Pulmonary artery endothelial cell (primary cell): ENCODE measurements around the gene PNKP. TPM values are rescaled to one million over a fixed set of nuclear protein-coding genes. Genes with fewer than 3 reads are reported as not detected.

Experiments used
- DNase-seq: peaks from one replicate; pipeline ENCODE4 v3.0.0-alpha.2; 2011; ENCODE audit warnings: low read depth, low spot score
- total RNA-seq: library from RNA; depleted of rRNA; stranded (reverse); fragments of >200 nt; gene quantifications from 2 replicates; pipeline ENCODE4 v1.2.3, GENCODE V29; 2014

PNKP gene
- total RNA-seq, 1 donor from 2014 or later = 47.2 TPM

DNA sequence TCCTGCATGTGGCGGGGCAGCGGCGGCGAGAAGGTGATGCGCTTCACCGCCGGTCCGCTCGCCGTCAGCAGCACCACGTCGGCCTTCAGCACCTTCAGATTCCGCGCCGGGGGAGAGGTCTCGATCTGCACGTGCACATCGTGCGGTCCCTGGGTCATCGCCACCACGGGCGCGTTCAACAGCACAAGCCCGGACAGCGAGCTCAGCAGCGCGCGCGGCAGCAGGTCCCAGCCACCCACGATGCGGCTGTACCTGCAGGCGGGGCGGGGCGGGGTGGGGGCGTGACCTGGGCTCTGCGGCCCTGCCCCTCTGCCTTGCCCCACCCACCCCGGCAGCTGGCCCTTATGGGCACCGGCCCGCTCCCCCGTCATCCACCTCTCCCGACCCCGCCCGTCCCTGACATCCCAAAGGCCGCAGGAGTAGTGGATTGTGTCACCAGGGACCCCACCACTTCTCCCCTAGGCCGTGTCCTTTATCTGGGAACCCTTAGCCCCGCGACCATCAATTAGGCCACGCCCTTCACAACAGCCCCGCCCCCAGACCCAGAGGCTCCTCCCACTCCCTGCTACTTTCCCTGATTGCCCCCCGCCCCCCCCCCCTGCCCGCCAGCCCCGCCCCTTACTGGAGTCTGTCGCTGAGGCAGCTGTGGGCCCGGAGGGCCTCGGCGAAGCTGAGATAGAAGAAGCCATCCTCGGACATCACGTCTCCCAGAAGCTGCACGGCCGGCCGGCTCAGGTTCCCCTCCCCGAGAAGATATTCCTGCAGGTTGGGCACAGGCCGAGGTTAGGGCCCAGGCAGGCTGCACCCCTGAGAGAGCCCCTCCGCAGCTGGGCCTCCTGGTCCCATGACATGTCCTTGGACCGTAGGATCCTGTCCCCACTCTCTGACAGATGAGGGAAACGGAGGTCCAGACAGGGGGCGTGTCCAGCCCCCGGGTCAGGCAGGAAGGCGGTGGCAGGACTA is 23.3 kb upstream of the PNKP start:
- DNase-seq = no peak

DNA sequence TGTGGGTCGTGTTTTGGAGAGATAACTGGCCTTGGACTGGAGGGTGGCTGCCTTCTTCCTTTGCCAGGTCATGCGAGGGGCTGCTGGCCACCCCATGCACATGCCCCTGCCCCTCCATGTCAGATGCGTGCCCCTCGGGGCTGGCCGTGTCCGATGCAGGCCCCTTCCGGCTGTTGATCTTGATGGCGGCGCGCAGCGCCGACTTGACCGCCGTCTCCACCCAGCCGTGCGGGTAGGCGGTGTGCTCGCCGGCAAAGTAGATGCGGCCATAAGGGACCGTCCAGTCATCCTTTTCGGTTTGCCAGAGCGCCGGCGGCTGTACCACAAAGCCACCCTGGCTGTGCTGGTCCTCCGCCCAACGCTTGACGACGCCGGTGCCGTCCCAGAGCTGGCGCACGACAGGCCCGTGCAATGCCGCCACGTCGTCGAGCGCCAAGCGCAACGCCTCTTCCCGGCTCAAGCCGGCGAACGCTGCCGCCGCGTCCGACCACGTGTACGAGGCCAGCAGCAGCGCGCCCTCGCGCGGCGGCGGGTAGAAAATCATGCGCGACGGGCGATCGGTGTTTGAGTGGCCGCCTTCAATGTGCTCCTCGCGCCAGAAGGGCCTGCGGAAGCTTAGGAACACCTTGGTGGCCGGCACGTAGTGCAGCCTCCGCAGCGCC is 22.4 kb upstream of the PNKP start:
- DNase-seq = no peak

DNA sequence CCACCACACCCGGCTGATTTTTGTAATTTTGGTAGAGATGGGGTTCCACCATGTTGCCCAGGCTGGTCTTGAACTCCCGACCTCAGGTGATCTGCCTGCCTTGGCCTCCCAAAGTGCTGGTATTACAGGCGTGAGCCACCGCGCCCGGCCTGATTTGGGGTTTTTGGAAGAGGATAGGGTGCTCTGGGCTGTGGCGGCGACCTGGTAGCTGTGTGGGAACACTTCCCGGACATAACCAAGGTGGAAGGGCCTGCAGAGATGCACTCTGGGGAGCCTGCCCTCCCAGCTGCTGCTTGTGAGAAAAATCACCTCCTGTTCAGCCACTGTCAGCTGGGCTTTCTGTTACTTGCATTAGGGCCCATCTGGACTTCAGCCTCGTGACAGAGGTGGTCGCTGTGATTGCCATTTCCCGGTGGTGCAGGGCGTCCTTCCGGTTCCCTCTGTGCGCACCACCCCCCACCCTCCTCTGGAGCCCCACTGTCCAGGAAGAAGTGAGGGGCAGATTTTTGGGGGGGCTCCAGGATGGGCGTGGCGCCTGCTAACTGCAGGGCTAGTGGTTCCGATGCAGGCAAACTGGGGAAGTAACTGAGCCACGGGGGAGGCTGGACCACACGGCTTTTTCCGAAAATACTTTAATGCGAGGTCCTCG is 21.8 kb upstream of the PNKP start:
- DNase-seq = no peak

DNA sequence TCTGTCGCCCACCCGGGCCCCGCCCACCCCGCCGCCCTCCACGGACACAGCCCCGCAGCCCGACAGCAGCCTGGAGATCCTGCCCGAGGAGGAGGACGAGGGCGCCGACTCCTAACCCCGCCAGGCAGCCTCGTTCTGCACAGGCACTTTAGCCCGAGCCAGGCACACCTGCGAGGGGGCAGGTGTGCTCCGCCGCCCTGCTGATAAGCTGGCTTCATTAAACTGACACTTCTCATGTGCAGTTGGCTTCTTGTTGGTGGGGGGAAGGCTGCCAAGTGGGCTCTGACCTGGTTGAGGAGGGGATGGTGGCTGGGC is 21.1 kb upstream of the PNKP start:
- DNase-seq = no peak

DNA sequence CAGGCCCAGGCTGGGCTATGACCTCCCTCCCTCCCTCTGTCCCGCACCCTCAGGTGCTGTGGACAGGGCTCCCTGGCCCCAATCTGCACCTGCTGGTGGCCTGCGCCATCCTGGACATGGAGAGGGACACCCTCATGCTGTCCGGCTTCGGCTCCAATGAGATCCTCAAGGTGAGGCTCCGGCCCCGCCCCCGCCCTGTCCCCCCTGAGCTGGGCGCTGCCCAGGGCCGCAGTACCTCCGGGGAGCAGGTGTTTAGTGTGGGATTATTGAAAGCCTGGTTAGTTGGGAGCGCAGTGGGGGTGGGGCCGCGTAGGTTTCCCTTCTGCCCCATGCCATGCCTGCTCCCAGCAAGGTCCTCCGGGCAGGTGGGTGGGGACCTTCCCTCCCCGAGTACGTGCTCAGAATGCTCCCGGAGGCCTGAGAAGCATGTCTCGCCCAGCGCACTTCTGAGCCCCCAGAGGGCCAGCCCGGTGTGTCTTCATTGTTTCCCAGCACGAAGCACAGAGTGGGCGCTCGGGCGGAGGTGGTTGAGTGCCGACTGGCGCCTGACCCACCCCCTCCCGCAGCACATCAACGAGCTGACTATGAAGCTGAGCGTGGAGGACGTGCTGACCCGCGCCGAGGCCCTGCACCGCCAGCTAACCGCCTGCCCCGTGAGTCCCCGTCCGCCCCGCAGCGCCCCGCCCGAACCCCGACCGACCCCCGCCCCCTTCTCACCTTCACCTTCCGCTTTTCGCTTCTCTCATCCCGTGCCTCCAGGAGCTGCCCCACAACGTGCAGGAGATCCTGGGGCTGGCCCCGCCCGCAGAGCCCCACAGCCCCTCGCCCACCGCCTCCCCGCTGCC is 20.5 kb upstream of the PNKP start:
- DNase-seq = no peak

DNA sequence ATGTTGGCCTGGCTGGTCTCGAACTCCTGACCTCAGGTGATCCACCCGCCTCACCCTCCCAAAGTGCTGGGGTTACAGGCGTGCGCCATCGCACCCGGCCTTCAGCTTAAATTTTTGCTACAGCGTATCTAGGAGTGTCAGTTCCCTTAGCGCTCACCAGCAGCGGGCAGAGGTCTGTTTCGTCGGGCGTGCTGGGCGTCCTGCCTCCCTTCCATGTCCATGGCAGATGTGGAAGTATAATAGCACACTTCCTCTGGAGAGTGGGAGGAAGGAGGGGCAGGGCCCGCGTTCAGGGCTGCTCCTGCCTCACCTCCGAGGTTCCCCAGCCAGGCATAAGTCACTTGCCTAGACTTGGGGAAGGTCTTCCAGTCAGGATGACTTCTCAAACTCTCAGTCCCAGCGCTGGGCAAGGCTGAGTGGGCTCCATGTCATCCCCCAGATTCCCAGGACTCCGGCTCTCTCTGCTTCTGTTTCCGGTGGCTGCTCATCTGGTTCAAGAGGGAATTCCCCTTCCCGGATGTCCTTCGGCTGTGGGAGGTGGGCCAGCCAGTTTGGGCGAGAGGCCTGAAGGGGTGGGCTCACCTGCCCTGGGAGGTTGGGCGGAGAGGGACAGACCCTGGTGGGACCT is 19.8 kb upstream of the PNKP start:
- DNase-seq = no peak

DNA sequence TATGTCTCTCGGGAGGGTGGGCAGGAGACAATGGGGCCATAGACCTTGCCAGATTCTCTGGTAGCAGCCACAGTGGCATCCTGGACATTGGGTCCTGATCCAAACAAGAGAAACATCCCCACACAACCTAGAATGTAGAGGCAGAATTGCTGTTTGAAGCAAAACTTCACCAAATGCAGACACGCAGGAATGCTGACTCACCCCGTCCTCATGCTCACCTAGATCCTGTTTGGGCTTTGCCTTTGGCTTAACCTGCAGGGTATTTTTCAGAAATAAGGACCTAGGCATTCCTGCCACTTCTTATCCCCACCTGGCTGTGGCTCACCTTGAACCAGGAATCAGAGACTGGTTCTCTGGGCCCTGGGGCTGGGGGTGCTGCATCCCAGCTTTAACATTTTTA is 17.4 kb upstream of the PNKP start:
- DNase-seq = no peak

DNA sequence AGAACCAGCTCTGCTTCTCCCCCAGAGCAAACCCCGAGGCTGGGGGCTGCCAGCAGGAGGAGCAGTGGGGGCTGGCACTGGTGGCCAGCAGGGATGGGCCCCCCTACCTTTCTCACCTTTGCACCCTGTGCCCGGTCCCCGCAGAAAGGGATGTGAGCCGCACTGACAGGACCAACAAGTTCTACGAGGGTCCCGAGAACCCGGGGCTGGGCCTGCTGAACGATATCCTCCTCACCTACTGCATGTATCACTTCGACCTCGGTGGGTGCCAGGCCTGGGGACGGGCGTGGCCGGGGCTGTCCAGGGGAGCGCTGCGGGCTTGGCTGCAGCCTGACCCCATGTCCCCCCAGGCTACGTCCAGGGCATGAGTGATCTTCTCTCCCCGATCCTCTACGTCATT is 16.7 kb upstream of the PNKP start:
- no peak for DNase-seq

DNA sequence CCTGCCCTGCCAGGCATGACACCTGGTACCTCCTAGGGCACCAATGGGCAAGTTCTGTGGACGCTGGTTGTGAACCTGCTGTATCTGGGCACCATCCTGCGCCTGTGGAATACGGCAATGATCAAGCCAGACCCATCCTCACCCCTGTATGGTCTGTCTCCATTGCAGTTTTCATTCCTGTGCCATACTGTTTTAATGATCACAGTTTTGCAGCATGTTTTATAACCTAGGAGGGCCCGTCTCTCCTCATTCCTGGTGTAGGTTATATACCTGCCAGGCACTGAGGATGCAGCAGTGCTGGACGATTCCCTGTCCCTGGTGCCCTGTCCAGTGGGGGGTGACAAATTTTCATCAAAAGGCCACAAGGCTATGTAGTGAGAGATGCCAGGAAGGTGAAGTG is 15.7 kb upstream of the PNKP start:
- no peak for DNase-seq

DNA sequence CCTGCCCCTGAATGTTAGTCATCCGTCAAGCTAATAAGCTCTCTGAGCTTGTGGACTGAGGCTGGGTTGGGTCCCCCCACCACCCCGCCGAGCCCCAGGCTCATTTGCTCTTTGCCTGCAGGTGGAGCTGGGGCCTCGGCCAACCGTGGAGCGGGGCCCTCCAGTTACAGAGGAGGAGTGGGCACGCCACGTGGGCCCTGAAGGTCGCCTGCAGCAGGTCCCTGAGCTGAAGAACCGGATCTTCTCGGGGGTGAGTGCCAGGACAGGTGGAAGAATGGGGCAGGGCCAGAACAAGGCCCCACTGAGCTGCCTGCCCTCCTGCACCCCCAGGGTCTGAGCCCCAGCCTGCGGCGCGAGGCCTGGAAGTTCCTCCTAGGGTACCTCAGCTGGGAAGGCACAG is 15.3 kb upstream of the PNKP start:
- no peak for DNase-seq

DNA sequence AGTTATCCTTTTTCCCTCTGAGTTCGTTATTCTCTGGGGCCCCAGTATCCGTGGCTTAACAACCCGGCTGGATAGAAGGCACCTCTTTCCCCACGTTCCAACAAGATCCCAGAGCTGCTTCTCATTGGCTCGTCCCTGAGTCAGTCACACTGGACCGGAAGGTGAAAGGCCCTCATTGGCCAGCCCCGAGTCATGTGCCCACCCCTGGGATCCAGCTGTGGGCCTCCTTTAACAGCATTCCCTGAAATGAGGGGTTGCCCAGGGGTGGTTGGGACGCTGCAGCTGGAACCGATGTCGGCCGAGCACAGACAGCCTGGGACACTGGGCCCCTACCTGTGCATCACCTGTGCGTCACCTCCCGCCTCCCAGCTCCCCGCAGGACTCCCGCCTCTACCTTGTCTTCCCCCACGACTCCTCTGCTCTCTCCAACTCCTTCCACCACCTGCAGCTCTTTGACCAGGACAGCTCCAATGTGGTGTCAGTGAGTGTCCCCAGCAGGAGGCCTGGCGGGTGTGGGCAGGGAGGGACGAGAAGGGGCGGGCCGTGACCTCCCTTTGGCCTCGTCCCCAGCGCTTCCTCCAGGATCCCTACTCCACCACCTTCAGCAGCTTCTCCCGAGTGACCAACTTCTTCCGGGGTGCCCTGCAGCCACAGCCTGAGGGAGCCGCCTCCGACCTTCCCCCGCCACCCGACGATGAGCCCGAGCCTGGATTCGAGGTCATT is 14.5 kb upstream of the PNKP start:
- no peak for DNase-seq

DNA sequence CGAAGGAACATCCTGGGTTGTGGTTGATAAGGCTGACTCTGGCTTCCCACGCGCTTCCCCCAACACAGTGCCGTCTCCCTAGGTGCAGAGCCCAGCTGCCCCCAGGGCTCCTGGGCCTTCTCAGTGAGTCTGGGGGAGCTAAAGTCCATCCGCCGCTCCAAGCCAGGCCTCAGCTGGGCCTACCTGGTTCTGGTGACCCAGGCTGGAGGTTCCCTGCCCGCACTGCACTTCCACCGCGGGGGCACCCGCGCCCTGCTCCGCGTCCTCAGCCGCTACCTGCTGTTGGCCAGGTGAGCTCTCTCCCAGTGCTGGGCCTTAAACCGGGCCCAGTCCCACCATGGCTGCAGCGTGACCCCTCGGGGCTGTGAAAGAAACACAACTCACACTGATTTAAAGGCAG is 13.8 kb upstream of the PNKP start:
- DNase-seq = no peak

DNA sequence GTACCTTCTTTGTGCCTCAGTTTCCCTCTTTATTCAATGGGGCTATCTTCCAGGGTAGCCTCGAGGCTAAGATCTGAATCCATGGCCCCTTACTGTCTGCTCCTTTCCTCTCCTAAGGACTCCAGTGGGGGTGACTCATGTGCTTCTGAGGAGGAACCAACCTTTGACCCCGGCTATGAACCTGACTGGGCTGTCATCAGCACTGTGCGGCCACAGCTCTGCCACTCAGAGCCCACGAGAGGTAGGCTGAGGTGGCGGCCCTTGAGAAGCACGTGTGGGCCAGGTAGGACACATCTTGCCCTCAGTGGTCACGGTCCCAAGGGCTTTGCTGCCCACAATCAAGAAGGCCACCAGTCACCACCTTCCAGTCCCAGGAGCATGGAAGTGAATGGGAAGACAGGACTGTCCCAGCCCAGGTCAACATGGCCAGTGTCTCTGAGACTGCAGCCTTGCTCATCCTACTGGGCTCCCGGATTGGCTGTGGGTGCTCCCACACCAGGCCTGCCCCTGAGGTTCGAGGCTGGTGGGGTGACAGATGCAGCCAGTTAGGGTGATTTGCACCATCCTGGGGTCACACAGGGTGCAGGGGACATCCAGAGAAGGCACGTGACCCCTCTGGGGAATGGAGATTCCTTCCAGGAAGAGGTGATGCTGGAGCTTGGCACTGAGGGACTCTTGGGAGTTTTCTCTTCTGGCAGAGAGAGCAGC is 12.9 kb upstream of the PNKP start:
- DNase-seq = no peak

DNA sequence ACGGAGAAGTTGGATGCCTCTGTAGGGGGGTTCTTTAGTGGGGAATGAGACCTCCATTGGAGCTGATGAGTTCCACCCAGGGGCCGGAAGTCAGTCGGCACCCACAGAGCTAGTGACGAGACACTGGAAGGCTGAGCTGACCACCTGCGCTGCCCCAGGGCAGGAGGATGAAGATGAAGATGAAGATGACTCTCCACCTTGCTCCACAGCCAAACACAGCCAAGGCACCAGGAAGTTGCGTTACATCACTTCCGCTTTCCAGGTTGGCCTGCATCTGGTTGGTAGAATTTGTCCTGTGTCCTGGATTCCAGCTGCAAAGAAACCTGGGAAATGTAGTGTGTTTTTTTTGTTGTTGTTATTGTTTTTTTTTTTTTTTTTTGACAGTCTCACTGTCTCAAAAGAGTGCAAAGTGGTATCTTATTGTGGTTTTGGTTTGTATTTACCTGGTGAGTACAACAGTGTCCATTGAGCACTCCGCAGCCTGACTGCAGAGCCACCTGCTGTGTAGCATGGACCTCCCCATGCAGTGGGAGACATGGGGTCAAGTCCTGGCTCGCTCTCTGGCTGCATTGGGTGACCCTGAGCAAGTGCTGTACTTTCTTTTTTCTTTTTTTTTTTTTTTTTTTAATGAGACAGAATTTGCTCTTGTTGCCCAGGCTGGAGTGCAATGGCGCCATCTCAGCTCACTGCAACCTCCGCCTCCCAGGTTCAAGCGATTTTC is 12.0 kb upstream of the PNKP start:
- no peak for DNase-seq

DNA sequence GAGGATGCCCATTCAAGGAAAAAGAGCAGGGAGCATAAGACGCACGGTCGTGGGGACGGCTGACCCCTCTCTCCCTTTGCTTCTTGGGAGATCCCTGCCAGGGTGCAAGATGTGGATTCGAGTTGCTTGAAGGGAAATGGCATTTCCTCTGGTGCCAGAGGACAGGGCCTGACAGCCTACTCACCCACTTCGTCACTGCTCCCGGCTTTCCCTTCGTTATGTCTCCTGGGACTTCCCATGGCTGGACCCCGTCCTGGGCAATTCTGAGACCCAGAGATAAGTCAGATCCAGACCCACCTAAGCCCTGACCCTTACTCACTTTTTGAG is 11.3 kb upstream of the PNKP start:
- DNase-seq = no peak

DNA sequence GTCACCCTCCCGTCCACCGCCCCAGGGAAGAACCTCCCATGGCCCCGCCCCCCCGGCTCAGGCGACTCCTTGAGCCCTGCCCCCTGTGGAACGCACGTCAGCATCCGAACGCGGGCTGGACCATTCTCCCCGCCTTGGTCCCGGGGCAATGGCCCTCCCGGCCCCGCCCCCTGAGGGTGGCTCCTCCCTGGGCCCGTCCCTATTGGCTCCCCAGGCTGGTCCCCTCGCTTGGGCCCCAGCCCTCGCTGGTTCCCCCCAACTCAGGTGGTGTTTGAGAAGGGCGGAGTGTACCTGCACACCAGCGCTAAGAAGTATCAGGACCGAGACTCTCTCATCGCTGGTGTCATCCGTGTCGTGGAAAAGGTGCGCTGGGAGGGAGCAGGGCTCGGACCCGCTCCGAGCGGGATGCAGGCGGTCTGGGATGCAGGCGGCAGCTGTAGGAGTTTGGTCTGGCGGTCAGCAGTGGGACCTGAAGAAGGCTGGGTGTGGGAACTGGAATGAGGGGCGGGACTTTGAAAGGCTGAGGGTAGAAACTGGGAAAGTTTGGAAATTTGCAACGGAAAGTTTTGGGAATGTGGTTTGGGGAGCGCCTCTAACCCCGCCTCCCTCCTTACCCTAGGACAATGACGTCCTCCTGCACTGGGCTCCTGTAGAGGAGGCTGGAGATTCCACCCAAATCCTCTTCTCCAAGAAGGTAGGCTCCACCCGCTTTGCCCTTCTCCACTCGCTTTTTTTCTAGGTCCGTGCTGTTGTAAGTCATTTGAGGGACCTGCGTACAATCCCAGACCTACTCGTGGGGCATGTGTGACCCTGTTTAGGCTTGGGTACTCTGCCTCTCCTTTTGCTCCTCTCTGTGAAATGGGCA is 10.7 kb upstream of the PNKP start:
- peak; percentile 90 for DNase-seq

DNA sequence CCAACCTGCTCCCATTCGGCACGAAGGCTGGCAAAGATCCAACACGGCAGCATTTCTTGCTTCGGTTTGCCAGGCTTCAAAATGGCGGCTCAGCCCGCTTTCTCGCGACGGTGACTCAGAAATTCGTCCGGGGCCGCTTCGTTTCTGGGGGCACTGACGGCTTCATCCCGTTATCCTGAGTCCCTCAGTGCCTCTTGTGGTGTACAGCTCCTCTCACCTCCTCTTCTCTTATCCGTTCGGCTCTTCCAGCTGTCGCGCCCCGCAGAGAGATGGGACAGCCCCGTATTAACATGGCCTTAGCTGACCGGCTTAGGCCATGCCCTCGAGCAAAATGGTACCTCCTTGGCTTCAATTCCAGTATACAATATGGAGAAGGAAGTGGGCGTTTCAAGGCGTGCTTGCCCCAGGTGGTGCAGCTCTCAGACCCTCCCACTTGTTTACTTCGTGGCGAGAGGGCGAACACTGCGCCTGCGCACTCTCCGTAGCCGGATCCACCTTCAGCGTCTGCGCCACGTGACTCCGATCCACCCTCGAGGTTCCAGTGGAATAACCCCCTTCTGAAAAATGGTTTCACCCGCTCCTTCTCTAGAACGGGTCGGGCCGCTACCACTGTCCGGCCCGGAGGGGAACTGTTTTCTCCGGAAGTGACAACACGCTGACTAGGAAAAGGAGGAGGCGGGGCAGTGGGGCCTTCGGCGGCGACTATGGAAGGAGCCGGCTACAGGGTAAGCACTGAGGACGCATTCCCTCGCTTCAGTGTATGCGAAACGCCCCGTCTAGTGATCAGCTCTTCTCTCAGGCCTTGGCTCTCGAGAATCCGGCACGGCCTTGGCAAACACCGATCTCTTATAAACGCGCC is 9.9 kb upstream of the PNKP start, which contains the start of the genes AKT1S1 and TBC1D17:
AKT1S1 (minus strand) TSS at position 336 of the 859 bp plus-strand sequence. CDS start 4,060 bp downstream, outside the sequence.
TBC1D17 (plus strand) TSS at position 683 of the 859 bp plus-strand sequence; CDS start at position 705, 22 bp downstream.
- peak; percentile 99 for DNase-seq
